Stimulated activated naive CD4-positive, alpha-beta T cell treated with Interleukin-2 at 50 U/mL for 16 hours (primary cell): Measurements from ENCODE around the gene TEAD1.

Experiments used
- DNase-seq: peaks from one replicate; lab custom pipeline; 2025; lab: John Stamatoyannopoulos, UW

TEAD1 gene

DNA sequence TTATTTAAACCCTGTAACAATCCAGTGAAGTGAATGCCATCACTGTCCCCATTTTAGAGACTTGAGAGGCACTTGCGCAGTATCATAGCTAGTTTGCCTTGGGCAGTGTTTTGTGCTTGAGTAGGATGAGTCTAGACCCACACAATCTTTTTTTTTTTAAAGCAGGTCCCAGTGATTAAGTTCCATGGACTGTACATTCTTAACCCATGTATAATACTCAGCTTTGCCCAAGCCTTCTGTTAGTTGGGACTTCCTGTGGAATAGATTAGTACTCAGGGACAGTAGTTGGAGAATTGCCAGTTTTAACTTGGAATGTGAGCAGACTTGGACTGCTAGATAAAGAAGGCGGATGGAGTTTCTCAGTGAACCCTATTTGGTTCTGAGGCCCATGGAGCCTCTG, 226.3 kb downstream of the TEAD1 start:
- DNase-seq, result no peak

DNA sequence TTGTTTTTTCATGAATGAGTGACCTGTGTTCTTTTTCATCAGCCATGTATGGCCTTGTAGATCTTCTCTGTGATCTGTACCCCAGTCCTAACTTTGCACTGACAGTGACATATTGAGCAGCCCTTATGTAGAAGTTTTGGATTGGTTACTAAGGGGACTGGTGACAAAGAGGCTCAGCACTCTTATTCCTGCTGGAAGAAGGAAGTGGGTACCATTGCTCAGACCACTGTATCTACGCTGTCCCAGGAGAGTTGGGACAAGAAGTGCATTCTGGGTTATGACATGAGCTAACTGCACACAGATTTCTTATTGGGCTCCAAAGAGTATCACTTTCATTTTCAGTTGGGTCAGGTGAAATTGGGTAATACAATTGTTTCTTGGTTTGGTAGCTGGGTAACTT, 227.1 kb downstream of the TEAD1 start:
- DNase-seq, result no peak

DNA sequence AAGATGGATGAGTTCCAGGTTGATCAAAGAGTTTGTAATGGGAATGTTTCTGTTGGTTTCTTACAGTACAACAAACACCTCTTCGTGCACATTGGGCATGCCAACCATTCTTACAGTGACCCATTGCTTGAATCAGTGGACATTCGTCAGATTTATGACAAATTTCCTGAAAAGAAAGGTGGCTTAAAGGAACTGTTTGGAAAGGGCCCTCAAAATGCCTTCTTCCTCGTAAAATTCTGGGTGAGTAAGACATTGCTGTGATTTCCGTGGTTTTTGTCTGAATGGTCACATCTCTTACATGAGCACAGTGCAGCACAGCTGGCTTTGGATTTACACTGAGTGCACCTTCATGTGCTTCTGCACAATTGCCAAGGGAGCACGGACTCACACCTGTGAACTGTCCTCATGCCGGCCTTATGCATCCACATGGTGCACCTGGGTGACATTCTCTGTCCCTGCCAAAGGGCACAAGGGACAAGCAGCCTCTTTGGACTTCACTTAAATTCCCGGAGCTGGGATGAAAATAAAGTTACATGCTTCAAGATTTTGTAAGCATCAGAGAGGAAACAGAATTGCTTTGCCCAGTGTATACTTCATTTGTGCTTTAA, 227.8 kb downstream of the TEAD1 start:
- no peak for DNase-seq

DNA sequence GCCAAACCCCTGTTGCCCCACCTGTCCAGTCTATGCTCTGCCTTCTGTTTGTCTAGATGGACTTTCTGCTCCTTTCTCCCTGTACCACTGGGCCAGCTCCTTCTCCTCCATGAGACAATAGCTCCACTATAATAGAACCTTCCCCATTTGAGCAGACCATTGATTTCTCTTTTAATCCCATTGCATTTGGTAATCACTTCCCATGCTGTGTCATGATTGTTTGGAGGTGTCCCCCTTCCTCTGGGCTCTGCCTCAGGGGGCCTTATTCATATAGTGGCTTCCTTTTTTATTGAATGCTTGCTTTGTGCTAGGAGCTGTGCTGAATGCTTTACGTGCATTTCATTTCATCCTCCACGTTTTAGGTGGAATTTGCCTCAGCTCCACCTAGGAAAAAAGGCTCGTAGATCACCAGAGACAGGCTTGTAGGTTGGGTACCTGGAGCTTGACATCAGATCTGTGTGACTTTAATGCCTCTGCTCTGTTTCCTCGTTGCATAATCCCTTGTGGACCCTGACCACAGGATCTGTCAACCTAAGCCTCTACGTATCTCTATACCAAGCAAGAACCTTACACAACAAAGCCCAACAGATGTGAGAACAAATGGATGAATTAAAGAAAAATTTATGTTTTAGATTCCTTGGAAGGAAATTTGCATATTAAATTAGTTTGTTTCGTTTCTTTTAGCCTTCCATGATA, 228.7 kb downstream of the TEAD1 start:
- no peak for DNase-seq

DNA sequence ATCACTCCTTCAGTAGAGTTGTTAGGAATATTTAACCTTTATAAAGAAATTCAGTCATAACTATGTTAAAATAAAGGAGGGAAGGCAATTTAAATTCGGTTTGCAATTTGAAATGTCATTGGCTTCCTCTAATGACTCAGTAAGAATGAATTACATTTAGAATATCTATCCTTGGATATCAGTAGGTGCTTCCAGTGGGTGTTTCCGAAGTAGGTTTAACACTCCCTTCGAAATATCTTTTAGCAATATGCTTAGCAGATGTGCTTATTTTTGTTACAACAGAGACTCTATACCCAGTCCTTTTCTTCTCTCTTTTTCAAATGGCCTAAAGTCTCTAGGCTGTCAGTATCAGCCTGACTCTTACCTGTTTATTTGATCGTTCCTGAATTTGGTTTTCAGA, 231.2 kb downstream of the TEAD1 start:
- no peak for DNase-seq

DNA sequence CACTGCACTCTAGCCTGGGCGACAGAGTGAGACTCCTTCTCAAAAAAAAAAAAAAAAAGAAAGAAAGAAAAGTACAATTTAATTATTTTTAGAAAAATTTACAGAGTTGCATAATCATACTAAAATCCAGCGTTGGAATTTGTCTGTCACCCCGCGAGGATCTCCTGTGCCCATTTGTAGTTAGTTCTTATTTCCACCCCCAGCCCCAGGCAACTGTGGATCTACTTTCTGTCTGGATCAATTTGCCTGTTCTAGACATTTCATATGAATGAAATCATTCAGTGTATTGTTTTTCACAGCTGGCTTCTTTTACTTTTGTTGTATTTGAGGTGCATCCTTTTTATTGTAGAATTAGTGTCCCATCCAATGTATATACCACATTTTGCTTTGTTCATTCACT, 232.3 kb downstream of the TEAD1 start:
- DNase-seq, result no peak

DNA sequence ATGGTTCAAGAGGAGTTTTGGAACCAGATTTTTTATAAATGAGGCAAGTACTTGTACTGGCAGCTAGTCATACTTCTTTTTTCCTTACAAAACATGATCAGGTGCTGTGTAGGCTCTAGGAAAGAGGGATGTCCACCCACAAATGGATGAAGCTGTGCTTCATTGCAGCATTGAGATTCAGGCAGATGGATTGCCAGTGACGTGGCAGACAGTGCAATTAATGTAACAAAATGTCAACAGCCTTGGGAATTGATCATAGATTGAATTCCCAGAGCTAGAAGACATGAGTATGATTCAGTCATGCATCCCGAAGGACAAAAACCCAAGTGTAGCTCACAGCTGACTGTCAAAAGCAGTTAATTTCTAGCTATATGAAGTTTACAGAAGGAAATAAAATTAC, 235.7 kb downstream of the TEAD1 start:
- DNase-seq, result no peak

DNA sequence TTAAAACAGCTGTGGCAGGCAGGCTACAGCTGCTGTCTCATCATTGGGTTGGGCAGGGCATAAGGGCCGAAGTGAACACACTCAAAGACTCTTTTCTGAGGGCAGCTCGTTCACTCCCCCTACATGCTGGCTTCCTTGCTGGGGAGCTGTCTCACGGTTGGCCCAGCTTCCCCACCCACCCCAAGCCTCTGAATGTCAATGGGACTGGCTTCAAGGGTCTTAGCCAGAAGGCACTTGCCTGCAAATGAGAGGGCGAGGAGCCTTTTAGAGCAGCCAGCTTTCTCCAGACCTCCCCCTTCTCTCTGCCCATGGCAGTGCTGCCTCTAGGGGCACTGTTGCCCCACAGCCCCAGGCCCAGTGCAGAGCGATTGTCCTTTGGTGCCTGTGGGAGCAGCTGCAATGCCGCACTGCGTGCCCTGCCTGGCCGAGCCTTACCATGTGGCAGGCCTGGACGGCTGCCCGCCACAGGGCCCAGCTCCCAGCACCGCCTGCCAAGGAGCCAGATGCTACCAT, 240.2 kb downstream of the TEAD1 start:
- DNase-seq, result no peak

DNA sequence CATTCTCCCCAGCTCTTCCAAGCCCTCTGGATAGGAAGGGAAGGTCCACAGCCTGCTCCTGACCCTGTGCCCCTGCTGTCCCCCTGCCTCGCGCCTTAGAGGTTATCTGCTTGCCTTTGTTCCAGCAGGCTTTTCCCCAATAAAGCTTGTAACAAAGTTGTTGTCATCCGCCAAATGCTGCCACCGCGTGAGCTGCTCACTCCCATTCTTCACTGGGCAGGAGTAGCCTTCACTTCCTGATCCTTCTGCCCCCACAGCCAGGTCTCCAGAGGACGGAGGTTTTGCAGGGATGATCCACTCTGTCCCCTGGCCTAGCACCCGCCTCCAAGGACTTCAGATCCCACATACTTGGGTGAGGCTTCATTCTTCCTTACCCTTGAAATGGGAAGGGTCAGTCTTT, 240.9 kb downstream of the TEAD1 start:
- DNase-seq, result no peak

DNA sequence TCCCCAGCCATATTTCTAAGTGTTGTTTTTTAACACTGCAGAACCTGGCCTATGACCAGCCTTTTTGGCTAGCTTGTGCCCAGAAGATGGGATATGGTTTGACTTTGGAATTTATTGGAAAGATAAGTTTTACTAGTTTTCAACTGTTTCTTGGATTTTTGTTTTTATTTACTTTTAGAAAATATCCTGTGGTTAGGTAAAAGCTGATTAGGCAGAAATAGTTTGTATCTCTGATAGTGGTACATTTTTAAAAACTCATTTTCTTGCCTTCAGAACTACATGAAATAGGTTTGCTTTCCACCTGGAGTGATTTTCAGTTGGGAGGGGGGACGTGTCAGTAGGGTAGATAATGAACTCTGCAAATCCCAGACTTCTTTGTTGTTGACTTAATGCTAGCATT, 243.6 kb downstream of the TEAD1 start:
- no peak for DNase-seq

DNA sequence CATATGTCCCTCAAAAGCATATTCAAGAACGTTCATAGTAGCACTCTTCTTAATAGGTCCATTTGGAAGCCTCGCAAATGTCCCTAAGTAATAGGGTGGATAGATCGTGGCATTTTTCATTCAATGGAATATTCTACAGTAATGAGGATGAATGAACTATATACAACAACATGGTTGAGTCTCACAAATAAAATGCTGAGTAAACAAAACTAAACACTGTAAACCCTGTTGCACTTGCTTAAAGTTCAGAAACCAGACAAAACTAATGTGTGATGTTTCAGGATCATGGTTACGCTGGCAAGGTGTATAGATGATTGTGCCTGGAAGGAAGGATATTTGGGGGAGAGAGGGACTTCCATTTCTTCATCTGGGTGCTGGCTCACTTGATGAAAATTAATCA, 244.4 kb downstream of the TEAD1 start:
- DNase-seq, result no peak

DNA sequence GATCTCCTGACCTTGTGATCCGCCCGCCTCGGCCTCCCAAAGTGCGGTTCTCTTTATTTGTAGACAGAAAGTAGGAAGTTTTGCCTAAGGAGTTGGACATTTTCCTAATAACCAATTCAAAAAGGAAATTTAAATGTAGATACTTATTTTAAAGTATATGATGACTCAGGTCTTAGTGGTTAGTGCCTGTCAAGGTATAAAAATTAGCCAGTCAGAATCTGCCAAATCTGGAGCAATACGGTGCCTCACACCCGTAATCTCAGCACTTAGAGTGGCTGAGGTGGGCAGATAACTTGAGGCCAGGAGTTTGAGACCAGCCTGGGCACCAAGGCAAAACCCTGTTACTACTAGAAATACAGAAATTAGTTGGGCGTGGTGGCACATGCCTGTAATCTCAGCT, 248.2 kb downstream of the TEAD1 start:
- DNase-seq, result no peak

DNA sequence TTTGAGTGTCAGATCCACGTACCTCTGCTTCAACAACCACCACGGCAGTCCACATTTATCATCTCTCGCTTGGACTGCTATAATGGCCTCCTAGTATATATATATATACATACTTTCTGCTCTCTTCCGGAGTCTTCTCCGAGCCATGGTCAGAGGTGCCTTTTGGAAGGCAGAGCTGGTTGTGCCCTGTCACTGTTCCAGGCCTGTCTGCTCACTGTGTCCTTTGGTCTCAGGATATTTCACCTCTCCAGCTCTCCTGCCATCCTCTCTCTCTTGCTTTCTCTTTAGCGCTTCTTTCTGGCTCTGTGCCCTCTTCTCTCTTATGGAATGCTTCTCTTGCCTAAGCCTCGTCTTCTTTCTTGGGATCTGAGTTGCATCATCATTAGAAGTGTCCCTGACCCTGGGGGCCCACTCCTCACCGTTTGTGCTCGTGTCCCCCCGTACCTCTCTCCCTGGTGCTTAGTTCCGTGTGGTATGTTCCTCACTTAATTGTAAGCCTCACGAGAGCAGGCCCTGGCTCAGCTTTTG, 248.8 kb downstream of the TEAD1 start:
- no peak for DNase-seq

DNA sequence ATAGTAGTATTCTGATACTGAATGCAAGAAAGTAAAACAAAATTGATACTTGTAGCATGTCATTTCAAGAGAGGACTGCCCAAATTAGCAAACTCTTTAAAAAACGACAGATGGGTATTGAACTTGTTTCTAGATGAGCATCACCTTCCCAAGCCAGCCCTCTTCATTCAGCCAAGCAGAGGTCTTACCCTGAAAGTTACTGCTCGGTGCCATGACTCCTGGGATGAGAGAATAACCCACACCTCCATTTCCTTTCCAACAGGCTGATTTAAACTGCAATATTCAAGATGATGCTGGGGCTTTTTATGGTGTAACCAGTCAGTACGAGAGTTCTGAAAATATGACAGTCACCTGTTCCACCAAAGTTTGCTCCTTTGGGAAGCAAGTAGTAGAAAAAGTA, 250.4 kb downstream of the TEAD1 start:
- no peak for DNase-seq

DNA sequence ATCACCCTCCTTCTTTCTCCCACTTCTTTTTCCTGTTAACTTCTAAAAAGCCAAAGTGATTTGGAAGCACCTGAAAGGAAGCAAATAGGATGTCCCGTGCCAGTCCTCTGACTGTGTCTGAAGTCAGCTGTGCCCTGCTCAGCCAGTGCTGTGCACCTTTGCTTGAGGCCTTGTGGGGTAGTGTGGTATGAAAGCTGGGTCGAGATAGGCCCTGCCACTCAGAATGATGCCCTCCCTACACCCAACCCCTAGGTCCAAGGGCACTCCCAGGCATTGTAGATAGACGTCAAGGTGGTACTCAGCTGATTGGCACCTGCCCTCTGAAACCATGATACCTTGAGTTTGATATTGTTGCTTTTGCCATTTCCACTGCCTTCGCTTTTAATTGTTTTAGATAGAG, 251.3 kb downstream of the TEAD1 start:
- DNase-seq, result no peak

DNA sequence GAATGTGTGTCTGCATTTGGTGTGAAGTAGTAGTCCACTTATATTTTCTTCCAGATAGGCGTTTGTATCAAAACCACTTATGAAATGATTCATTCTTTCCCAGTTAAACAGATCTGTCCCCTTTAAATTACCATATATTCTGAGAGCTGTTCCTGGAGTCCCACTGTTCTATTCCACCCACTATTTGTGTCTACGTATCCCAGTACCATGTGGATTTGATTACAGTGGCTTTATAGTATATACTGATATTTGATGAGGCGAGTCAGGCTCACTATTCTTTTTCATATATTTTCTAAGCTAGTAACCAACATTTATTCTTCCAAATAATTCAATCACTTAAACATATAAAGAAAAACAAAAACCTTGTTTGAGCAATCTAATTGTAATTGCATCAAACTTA, 253.0 kb downstream of the TEAD1 start:
- DNase-seq, result no peak

DNA sequence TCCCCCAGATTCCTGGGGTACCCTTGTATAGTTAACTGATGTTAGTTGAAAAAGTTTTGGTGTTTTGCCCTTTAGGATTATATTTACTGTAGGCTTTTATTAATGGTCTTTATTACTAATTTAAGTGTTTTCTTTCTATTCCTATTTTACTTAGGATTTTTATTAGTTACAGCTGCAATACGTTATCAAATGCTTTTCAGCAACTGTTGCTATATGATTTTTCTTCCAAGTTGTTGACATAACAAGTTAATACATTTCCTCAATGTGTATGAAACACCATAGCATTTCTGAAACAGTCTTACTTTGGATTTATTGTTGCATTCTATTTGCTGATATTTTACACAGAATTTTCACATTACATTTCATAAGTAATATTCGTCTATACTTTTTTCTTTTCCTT, 253.7 kb downstream of the TEAD1 start:
- no peak for DNase-seq

DNA sequence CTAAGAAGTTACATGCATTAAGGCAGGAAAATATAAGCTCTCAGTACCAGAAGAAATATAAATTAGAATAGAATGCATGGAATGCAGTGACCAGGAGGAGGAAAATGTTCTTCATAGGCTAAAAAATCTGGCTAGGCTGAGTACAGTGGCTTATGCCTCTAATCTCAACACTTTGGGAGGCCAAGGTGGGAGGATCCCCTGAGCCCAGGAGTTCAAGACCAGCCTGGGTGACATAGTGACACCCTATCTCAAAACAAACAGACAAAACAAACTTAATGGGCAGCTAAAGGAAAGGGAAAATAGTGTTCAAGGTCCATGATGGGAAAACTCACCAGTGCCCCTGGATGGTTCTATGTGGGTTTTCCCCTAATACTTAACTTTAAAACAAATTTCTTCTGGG, 256.6 kb downstream of the TEAD1 start:
- DNase-seq, result no peak

DNA sequence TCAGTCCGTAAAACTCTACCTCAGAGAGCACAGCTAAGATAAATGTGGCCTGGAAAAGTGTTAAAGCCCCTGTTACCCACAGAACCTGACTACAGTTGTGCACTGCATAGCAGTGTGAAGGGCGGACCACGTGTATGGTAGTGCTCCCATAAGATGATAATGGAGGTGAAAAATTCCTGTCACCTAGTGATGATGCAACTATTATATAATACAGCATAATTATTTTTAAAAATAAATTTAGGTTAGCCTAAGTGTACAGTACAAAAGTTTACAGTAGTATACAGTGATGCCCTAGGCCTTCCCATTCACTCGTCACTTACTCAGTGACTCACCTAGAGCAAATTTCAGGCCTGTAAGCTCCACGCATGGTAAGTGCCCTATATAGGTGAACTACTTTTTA, 258.3 kb downstream of the TEAD1 start:
- no peak for DNase-seq

DNA sequence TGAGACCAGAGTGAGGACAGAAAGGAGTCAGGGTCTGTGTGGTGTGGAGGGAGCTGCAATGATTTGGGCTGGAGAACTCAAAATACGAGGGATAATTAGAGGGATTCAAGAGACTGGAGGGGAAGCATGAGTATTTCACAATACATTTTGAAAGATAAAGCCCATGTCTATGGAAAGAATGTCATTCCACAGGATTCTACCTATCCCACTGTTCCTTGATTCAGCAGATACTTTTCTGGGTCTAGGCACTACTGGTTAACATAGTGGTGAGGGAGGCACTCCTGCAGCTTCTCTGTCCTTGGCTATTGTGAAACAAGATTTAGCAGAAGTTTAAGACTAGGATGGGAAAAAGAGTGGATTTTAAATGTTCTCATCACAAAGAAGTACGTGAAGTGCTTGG, 262.0 kb downstream of the TEAD1 start:
- no peak for DNase-seq

DNA sequence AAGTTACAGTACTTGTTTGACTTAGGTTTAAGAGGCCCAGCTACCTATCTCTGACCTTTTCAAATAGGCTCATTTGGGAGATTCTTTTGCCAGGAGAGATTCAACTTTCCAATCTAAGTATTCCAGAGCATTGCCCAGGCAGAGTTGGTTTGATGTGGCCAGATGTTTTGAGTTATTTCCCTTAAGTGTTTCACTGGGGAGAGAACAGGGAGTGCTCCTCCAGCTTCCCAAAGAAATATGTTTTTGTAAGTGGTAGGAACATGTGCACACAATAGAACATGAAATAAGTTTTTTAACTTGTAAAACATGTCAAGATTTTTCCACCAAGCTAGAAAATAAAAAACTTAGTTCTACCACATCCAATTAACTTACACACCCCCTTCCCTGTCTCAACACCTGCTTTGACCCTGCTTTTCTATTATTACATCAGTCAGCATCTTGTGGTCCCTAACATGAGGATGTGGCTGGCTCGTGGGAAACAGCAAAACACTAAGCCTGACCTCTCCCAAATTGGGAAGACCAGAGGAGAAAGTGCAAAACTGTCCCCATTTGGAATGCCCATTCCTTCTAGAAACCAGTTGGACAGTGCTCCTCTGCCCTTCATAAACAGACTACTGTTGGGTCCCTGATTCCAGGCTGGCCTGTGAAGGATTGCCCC, 264.5 kb downstream of the TEAD1 start:
- DNase-seq, result no peak

DNA sequence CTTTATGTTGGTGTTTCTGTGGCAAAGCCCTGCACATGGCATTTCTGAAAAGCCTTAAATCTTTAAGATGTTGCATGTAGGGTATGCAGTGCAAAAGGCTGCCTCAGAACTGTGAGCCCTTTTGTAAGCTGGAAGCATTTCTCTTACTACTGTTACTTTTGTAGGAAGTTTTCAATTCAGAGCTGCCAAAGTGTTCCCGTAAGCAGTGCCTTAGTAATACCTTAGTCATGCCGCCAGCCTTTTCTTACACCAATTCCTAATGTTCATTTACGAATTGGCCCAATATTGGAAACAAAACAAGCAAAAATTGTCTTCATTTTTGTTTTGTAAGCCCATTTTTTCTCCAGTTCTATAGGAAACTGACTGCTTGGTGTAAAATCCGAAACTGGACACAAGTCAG, 267.4 kb downstream of the TEAD1 start:
- no peak for DNase-seq

DNA sequence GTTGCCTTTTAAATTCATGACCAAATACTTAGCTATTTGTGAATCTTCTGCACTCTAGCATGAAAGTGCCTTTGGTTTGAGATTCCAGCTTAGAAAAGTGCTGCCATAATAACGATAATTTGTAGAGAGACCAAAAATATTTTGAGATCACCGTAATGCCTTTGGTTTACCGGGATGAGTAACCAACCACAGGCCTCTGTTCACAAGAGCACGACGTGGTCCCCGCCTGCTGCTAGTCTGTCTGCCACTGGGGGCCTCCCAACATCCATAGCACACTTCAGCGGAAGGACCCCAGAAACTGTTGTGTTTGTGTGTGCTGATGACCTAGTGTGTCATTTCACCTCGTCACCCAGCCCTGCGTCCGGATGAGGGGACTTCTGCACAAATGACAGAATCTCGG, 267.9 kb downstream of the TEAD1 start:
- DNase-seq, result no peak
